ENCODE results near the gene LCORL.
"Not testable (repeated sequence)": the region's sequence is repeated elsewhere in the genome, so short reads cannot be mapped to it uniquely, and the experiment has no call there.

LCORL gene

DNA sequence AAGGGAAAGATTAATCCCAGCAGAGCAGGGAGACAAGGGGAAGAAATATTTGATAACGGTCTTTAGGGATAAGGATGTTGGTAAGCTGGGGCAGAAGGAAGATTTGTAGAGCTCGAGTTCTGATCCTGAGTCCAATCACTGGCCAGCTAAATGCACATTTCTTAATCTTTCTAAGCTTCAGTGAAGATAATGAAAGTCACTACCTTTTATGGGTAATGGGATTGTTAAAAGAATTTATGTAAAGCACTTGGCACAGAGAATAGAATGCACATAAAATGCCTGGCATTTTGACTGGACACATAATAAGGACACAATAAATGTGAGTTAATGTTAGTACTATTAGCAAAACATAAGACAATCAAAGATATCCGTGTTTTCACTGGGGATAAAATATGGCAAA lies 167.5 kb downstream of the LCORL start:
- no peak overlapping the region for H3K4me2 ChIP-seq (ENCODE audit: low read length)
- H3K79me2 ChIP-seq (ENCODE audit: control insufficient read depth, low read length) = no peaks in the 10 kb centered on the region
- no peaks in the 10 kb centered on the region for H3K27me3 ChIP-seq (ENCODE audit: control insufficient read depth, low read length)
- TF ChIP-seq, protein P1, sequence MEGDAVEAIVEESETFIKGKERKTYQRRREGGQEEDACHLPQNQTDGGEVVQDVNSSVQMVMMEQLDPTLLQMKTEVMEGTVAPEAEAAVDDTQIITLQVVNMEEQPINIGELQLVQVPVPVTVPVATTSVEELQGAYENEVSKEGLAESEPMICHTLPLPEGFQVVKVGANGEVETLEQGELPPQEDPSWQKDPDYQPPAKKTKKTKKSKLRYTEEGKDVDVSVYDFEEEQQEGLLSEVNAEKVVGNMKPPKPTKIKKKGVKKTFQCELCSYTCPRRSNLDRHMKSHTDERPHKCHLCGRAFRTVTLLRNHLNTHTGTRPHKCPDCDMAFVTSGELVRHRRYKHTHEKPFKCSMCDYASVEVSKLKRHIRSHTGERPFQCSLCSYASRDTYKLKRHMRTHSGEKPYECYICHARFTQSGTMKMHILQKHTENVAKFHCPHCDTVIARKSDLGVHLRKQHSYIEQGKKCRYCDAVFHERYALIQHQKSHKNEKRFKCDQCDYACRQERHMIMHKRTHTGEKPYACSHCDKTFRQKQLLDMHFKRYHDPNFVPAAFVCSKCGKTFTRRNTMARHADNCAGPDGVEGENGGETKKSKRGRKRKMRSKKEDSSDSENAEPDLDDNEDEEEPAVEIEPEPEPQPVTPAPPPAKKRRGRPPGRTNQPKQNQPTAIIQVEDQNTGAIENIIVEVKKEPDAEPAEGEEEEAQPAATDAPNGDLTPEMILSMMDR (IDR thresholded peaks at IDR 0.05; ENCODE audit: low read depth, low read length, poor library complexity, severe bottlenecking) = no peak
- TF ChIP-seq EZH2phosphoT487 (IDR thresholded peaks at IDR 0.05; ENCODE audit: borderline replicate concordance, low read length) = no peak
- no peak overlapping the region for H3K4me3 ChIP-seq (ENCODE audit: low read length)
- H3K27ac ChIP-seq (ENCODE audit: low read depth, low read length) = no peak overlapping the region
- no peaks in the 10 kb centered on the region for H3K9me3 ChIP-seq (ENCODE audit: control insufficient read depth, insufficient read depth, low read length)
- H3K36me3 ChIP-seq (ENCODE audit: control insufficient read depth, low read length) = no peaks in the 10 kb centered on the region
- H3K4me1 ChIP-seq (ENCODE audit: control insufficient read depth, low read length) = no peaks in the 10 kb centered on the region
- H4K20me1 ChIP-seq (ENCODE audit: control insufficient read depth, insufficient read depth, low read depth, low read length) = no peaks in the 10 kb centered on the region
- H3F3A ChIP-seq (ENCODE audit: control insufficient read depth, insufficient read depth) = peaks cover 4% of the 10 kb centered on the region; the same call in 1 of the 2 replicates
- H3K9me2 ChIP-seq (replicated peaks; ENCODE audit: control insufficient read depth, low read length) = no peaks in the 10 kb centered on the region

DNA sequence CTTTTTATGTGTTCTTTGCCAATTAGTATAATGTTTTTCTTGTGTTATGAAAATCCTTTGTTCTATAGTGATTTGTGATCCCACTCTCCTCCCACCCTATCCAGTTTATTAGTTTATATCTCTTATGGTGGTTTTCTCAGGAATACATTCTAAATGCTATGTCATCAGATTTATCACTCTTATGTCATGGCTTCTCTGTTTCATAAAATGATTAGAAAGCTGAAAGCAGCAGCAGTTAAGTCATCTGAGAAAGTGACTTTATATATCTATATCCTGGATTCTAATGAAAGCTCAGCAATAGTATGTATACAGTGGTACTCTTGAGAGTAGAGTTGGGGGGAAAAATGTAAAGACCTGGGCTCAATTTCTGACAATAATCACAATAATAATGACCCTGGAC lies 169.6 kb downstream of the LCORL start:
- no peak overlapping the region for H3K27ac ChIP-seq (ENCODE audit: low read depth, low read length)
- no peaks in the 10 kb centered on the region for H3K9me3 ChIP-seq (ENCODE audit: control insufficient read depth, insufficient read depth, low read length)
- TF ChIP-seq EZH2phosphoT487 (IDR thresholded peaks at IDR 0.05; ENCODE audit: borderline replicate concordance, low read length) = no peak
- TF ChIP-seq, protein P1 (IDR thresholded peaks at IDR 0.05; ENCODE audit: low read depth, low read length, poor library complexity, severe bottlenecking) = no peak
- peaks cover 14% of the 10 kb centered on the region for H3F3A ChIP-seq (ENCODE audit: control insufficient read depth, insufficient read depth)
- no peaks in the 10 kb centered on the region for H3K4me1 ChIP-seq (ENCODE audit: control insufficient read depth, low read length)
- no peaks in the 10 kb centered on the region for H3K27me3 ChIP-seq (ENCODE audit: control insufficient read depth, low read length)
- no peaks in the 10 kb centered on the region for H3K9me2 ChIP-seq (replicated peaks; ENCODE audit: control insufficient read depth, low read length)
- no peaks in the 10 kb centered on the region for H4K20me1 ChIP-seq (ENCODE audit: control insufficient read depth, insufficient read depth, low read depth, low read length)
- H3K36me3 ChIP-seq (ENCODE audit: control insufficient read depth, low read length) = no peaks in the 10 kb centered on the region
- H3K79me2 ChIP-seq (ENCODE audit: control insufficient read depth, low read length) = no peaks in the 10 kb centered on the region
- no peak overlapping the region for H3K4me2 ChIP-seq (ENCODE audit: low read length)
- H3K4me3 ChIP-seq (ENCODE audit: low read length) = no peak overlapping the region

DNA sequence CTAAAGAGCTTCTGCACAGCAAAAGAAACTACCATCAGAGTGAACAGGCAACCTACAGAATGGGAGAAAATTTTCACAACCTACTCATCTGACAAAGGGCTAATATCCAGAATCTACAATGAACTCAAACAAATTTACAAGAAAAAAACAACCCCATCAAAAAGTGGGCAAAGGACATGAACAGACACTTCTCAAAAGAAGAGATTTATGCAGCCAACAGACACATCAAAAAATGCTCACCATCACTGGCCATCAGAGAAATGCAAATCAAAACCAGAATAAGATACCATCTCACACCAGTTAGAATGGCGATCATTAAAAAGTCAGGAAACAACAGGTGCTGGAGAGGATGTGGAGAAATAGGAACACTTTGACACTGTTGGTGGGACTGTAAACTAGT lies 171.3 kb downstream of the LCORL start:
- H3K36me3 ChIP-seq (ENCODE audit: control insufficient read depth, low read length) = peaks cover 11% of the 10 kb centered on the region
- H4K20me1 ChIP-seq (ENCODE audit: control insufficient read depth, insufficient read depth, low read depth, low read length); H3K9me3 ChIP-seq (ENCODE audit: control insufficient read depth, insufficient read depth, low read length): not testable (repeated sequence)

DNA sequence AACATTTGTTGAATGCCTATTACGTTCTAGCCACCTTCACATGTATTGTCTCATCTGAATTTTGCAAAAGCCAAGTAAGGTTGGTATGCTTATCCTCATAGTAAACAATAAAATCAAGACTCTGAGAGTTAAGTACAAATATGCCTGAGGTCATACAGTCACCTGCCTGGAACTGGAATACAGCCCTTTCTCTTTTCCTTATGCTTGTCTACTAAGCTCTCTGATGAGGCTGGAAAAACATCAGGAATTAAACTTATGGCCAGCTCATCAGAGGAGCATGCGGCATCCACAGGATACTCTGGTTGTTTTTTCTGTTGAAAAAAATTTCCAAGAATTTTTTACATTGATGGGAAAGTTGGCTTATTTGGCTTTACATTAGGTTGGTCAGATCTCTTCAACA lies 175.3 kb downstream of the LCORL start:
- no peak overlapping the region for H3K4me3 ChIP-seq (ENCODE audit: low read length)
- no peak for TF ChIP-seq EZH2phosphoT487 (IDR thresholded peaks at IDR 0.05; ENCODE audit: borderline replicate concordance, low read length)
- TF ChIP-seq, protein P1 (IDR thresholded peaks at IDR 0.05; ENCODE audit: low read depth, low read length, poor library complexity, severe bottlenecking) = no peak
- H3K9me2 ChIP-seq (replicated peaks; ENCODE audit: control insufficient read depth, low read length) = no peaks in the 10 kb centered on the region
- no peaks in the 10 kb centered on the region for H3K4me1 ChIP-seq (ENCODE audit: control insufficient read depth, low read length)
- no peaks in the 10 kb centered on the region for H3K9me3 ChIP-seq (ENCODE audit: control insufficient read depth, insufficient read depth, low read length)
- no peaks in the 10 kb centered on the region for H4K20me1 ChIP-seq (ENCODE audit: control insufficient read depth, insufficient read depth, low read depth, low read length)
- H3K36me3 ChIP-seq (ENCODE audit: control insufficient read depth, low read length) = peaks cover 52% of the 10 kb centered on the region
- peaks cover 27% of the 10 kb centered on the region for H3F3A ChIP-seq (ENCODE audit: control insufficient read depth, insufficient read depth)
- no peaks in the 10 kb centered on the region for H3K79me2 ChIP-seq (ENCODE audit: control insufficient read depth, low read length)
- H3K4me2 ChIP-seq (ENCODE audit: low read length) = no peak overlapping the region
- H3K27me3 ChIP-seq (ENCODE audit: control insufficient read depth, low read length) = no peaks in the 10 kb centered on the region
- H3K27ac ChIP-seq (ENCODE audit: low read depth, low read length) = no peak overlapping the region

More for the DNA sequence above, 171.3 kb downstream of the LCORL start:
- not testable (repeated sequence) for H3K4me2 ChIP-seq (ENCODE audit: low read length); H3K4me3 ChIP-seq (ENCODE audit: low read length); H3K27me3 ChIP-seq (ENCODE audit: control insufficient read depth, low read length); H3K9me2 ChIP-seq (replicated peaks; ENCODE audit: control insufficient read depth, low read length); H3K79me2 ChIP-seq (ENCODE audit: control insufficient read depth, low read length); H3K4me1 ChIP-seq (ENCODE audit: control insufficient read depth, low read length); H3K27ac ChIP-seq (ENCODE audit: low read depth, low read length)
- H3F3A ChIP-seq (ENCODE audit: control insufficient read depth, insufficient read depth) = peaks cover 24% of the 10 kb centered on the region
